GM21360 (cell line): ENCODE data around the gene UBE2V1.
"Not testable (repeated sequence)": the region's sequence is repeated elsewhere in the genome, so short reads cannot be mapped to it uniquely, and the experiment has no call there.

ENCODE experiments used
- ATAC-seq: cut with Tn5 transposase; IDR thresholded peaks from one replicate; pipeline ENCODE4 v1.9.1; 2021; ENCODE audit warnings: mild to moderate bottlenecking, moderate library complexity; ENCODE audit not compliant: unreplicated experiment

The UBE2V1 gene

GRCh38 chr20:50112512-50113419 lies at the start of gene UBE2V1:
TSS of gene UBE2V1 (minus strand) at chr20:50113150. CDS start at chr20:50113128, 22 bp downstream.
- peak; percentile 37 for ATAC-seq

DNA sequence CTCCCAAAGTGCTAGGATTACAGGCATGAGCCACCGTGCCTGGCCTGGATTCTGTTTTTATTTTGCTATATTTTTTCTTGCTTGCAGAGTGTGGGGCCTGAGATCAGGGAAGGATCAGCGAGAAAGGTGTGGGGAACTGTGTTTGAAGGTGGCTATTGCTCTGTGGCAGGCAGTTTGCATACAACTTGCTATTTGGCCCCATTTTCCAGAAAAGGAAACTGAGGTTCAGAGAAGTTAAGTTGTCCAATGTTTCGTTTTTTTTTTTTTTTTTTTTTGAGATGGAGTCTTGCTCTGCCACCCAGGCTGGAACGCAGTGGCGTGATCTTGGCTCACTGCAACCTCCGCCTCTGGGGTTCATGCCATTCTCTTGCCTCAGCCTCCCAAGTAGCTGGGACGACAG lies 48.5 kb upstream of the UBE2V1 start:
- ATAC-seq = not testable (repeated sequence)

DNA sequence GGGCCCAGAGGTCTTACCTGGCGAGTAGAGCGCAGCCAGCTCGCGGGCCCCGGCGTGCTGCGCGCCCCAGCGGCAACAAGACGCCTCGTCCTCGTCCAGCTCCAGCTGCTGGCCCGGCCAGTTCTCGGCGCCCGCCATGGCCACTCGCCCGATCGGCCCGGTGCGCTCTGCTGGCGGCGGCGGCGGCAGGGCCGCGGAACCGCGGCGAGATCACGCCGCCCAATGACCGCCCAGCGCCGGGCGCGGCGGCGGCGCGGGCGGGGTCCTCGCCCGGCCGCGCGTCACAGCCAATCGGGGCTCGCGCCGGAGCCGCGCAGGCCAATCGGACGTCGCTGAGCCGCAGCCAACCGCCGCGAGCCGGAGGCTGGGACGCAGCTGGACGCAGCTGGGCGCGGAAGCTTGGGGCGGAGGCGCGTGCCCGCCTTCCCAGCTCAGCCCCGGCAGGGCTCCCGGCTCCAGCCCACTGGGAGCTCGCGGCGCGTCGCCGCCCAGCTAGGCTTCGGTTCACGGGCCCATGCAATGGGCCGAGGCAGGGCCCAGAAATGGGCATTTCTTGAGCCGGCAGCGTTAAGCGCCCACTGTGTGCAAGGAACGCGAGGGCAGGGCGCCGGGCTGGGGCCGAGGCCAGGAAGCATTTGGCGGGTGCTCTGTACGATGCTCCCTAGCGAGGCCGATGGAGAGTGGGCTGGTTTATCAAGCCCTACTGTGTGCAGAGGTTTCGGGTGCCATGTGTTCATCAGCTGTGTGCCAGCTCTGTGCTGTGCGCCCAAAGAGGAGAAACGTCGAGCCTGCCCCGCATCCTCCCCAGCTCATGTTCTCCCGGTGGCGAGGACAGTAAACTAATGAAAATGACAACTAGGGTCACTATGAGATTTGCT lies 40.8 kb upstream of the UBE2V1 start, which contains the start of gene PEDS1:
TSS of gene PEDS1 (minus strand) at position 224 of the 878 bp plus-strand sequence. CDS start at position 138, 86 bp downstream.
- ATAC-seq = peak; percentile 89

GRCh38 chr20:50153153-50153499 lies 40.2 kb upstream of the UBE2V1 start:
- no peak for ATAC-seq

DNA sequence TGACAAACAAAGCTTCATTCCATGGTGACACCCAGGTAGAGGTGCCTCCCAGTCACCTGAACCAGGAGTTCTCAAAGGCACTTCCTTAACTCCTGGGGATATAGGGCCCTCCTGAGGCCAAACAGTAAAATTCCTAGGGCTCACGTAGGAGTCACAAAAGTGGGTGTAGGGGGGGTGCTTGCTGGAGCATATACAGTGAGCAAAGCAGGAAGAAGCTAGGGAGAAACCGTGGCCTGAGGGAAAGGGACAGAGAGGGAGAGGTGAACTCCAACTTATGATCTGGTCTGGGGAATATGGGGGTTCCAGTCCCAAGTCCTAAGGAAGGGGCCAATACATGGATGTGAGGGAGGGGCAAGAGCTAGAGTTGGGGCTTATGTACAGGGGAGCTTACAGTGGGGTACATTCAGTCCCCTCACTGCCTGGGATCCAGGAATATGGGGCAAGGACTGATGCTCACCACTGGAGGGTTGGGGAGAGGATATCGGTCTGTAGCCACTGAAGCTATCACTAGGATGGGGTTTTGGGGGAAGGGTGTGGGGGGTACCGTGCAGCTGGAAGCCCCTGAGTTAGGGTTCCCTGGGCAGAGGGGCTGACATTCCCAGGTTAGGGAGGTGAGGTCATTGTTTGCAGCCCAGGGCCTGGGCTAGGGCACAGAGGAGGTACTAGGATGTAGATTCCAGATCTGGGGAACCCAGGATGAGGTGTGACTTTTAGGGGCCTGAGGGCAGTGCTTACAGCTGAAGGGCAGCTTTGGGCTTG lies 39.6 kb upstream of the UBE2V1 start:
- no peak for ATAC-seq

DNA sequence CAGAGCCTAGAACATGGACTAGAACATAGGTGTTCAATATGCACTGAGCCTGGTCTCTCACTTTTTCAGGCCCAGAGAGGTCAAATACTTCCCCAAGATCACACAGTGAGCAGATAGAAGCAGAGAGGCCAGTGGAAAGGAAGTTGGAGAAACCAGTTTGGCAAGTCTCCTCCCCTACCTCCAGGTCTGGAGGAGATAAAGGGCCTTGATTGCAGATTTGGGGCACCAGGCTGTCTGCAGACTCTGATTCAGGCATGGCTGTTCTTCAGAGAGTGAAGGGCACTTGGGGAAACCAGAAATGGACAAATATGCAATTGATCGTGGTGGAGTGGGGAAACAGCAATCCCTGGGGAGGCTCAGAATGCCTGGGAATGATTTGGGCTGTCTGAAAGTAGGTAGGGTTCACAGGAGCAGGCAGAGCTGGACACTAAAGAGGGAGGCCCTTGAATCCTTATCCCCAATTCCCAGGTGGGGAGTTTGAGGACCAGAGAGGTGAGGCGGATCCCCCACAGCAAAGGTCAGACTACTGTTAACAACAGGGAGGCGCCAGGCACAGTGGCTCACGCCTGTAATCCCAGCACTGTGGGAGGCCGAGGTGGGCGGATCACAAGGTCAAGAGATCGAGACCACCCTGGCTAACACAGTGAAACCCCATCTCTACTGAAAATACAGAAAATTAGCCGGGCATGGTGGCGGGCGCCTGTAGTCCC lies 38.2 kb upstream of the UBE2V1 start:
- ATAC-seq = no peak

DNA sequence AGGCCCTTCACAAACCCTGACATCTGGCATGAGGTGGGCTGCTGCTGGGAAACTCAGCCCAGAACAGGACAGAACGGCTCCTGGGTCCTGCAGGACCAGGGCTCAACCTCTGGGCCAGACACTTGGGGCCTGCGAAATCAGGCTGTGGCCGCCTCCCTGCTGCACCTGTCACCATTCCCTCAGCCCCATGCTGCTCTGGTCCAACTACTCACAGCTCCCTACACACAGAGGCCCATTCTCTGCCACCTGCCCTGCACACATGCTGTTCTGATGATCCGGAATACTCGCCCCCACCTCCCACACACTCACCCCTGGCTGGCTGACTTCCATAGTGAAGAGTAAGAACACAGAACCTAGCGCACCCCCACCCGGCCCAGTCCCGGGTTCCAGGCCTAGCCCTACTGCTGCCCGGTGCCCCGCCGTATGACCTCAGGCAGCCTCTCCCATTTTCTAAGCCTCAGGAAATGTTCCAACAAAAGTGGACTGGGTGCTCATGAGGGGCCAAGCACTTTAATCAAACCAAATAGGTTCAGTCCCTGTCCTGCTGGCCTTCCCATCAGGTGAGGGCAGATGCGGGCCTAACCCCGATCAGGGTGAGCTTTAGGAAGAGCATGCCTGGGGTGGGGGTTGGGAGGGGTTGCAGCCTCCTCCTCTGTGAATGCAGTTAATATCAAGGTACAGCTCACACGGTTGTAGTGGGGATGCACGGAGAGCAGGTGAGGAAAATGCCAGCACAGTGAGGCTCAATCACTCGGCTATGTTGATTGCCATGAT lies 36.7 kb upstream of the UBE2V1 start:
- ATAC-seq = no peak

DNA sequence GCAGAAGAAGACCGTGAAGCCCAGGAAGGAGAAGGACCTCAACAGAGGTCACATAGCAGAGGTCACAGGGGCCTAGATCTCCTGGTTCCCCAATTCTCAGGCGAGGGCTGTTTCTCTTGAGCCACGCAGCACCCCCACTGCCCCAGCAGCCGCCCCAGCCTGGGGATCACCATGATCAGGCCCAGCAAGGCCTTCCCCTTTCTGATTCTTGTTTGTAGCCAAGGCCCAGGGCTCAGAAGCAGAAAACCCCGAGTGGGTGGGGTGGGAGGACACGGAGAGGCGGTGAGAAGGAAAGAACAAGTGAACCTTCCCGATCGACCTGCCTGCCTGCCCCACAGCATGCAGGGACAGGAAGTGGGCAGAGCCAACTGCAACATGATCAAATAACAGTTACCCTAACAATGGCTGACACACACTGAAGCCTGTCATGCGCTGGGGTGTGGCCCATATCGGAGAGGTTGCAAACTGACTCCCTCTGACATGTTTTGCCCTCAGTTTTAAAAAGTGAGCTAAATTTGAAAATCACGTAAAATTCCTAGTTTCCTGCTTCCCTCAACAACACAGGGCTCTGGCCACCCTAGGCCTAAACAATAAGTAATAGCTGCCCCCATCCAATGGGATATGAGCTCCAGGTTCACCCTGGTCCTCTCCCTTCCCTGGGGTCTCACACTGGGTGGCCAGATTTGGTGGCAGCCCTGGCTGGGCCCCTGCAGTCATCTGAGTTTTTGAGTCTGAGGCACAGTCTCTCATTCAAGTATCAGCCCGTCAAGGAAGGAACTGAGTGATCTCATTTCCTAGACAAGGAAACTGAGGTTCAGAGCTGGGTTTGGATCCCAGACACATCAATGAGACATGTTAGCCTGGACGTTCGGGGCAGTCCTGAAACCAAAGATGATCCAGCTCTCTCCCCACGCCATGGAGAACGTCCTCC lies 34.0 kb upstream of the UBE2V1 start:
- peak; percentile 61 for ATAC-seq

- no peak for ATAC-seq
Measured at GRCh38 chr20:50146214-50146613, 33.3 kb upstream of the UBE2V1 start.

DNA sequence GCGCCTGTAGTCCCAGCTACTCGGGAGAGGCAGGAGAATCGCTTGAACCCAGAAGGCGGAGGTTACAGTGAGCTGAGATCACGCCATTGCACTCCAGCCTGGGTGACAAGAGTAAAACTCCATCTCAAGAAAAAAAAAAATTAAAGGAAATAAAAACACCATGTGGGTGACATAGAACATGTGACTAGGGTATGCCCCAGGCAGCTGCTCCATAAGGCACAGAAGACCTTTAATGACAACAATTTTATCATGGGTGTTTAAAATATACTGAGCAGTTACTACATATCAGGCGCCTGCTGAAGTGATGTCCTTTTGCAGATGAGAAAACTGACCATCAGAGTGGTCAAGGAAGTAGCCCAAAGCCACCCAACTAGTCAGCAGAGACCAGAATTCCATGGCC lies 32.6 kb upstream of the UBE2V1 start:
- ATAC-seq = no peak

DNA sequence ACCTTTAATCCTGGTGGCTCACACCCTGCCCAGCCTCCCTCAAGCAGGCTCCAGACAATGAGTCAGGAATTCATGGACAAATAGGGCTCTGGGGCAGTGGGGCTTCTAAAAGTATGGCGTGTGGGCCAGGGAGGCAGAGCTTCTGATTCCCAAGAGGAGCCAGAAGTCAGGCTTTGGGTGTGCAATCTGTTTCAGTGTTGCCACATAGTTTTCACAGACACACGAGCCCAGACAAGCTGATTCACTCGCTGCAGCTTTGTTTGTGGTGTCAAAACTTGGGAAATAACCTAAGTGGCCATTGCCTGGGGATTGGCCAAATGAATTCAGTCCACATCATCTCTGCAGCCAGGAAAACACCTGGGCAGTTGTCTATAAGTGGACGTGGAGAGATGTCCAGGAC lies 31.4 kb upstream of the UBE2V1 start:
- ATAC-seq = no peak

GRCh38 chr20:50142812-50143211 lies 29.9 kb upstream of the UBE2V1 start:
- no peak for ATAC-seq

DNA sequence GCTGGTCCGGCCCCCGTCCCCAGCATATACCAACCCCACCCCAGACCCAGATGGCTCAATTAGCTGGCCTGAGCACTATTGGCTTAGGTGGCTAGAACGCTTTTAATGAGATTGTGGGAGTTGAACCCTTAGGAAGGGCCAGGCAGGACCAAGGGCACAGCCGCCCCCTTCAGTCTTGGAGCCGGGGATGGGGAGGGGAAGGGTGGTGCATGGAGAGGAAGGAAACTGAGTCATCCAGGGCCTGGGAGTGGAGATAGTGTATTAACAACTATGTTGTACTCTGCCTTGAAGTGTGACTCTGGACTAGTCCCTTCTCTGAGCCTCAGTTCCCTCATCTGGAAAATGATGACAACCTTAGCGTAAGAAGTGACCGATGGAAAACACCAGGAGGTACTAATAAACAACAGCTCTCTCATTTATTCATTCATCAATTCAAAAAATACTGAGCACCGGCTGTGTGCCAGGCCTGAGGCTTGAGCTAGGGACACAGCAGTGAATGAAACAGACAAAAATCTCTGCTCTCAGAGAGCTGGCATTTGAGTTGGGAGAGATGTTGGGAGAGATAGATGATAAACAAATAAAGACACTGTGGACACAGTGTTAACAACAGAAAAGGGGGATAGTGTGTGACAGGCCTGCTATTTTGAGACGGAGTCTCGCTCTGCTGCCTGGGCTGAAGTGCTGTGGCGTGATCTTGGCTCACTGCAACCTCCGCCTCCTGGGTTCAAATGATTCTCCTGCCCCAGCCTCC lies 29.0 kb upstream of the UBE2V1 start:
- ATAC-seq = no peak

- no peak for ATAC-seq
Measured at GRCh38 chr20:50141018-50141675, 28.2 kb upstream of the UBE2V1 start.

GRCh38 chr20:50140339-50140859 lies 27.4 kb upstream of the UBE2V1 start:
- no peak for ATAC-seq

GRCh38 chr20:50138479-50139393 lies 25.8 kb upstream of the UBE2V1 start:
- ATAC-seq = no peak
